Activated CD8-positive, alpha-beta memory T cell treated with anti-CD3 and anti-CD28 coated beads, Interleukin-2, amount 50 U/mL, for 4 hours (primary cell): ENCODE results near the gene GALNT5.
"Not testable (repeated sequence)": the region's sequence is repeated elsewhere in the genome, so short reads cannot be mapped to it uniquely, and the experiment has no call there.

Experiments
- DNase-seq: peaks from one replicate; pipeline ENCODE4 v3.0.0-alpha.2; 2020

GALNT5 gene

DNA sequence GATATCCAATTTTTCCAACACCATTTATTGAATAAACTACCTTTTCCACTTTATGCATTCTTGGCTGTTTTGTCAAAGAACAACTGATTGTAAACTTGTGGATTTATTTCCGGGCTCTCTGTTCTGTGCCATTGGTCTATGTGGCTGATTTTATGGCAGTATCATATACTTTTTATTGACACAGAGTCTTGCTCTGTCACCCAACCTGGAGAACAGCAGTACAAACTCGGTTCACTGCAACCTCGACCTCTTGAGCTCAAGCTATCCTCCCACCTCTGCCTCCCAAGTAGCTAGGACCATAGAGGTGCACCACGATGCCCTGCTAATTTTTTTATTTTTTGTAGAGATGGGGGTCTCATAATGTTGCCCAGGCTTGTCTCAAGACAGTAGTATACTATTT lies 6.7 kb upstream of the GALNT5 start:
- DNase-seq, result no peak

DNA sequence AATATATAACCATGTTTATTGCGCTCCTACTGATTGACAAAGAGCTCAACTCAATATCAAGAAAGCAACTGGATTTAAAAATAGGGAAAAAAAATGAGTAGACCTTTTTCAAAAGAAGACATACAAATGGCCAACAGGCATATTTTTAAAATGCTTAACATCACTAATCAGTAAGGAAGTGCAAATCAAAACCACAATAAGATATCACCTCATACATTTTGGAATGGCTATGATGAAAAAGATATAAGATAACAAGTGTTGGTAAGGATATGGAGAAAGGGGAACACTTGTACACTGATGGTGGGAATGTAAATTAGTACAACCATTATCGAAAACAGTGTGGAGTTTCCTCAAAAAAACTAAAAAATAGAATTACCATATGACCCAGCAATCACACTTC lies 5.6 kb upstream of the GALNT5 start:
- DNase-seq, result no peak

DNA sequence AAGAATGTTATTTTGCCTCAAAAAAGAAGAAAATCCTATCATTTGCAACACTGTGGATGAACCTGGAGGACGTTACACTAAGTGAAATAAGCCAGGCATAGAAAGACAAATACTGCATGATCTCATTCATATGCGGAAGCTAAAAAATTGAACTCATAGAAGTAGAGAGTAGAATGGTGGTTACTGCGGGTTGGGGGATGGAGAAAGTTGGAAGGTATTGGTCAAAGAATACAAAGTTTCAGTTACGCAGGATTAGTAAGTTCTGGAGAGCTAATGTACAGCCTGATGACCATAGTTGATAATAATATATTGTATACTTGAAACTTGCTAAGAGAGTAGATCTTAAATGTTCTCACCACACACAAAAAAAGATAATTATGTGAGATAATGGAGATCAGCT lies 5.0 kb upstream of the GALNT5 start:
- no peak for DNase-seq

DNA sequence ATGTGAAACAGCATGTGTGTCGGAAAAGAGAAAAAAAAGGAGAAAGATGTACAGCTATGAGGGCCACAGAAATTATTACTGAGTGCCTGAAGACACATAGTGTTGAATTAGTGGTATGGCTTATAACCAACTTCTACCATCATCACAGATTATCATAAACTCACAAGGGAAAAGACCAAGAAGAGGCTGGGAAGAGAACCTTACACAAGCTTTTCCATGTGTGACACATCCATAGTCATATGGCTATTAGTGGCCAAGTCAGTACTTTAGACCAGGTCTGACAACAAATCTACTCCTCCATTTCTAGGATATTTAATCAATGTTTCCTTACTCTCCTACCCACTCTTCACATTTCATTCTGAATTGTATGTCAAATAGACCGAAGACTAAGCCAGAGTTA lies 3.5 kb upstream of the GALNT5 start:
- DNase-seq, result no peak

DNA sequence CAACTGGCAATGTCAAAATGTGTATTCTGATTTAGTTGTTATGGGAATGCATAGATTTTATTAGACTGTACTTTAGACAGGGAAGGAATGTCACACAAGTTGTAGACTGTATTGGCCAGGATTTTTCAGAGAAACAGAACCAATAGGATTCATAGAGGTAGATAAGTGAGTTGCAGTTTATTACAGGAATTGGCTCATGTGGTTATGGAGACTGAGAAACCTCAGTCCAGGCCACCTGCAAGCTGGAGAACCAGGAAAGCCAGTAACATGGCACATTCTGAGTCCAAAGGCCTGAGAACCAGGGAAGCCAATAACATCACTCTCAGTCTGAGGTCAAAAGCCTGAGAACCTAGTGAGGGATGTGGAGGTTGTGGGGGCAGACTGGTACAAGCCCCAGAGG lies 1.8 kb upstream of the GALNT5 start:
- DNase-seq, result no peak

DNA sequence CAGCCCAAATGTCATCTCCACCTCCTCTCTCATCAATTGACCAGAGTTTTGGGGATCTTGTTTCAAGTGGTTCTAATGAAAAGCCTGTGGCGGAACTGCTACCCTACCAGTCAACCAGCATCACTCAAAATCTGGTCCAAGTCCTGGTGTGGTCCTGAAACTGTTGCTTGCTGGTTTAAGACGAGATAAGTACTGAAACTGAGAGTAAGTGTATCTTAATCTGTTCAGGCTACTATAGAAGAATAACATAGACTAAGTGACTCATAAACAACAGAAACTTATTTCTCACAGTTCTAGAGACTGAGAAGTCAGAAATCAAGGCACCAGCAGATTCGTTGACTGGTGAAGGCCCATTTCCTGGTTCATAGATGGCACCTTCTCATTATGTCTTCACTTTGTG lies 879 bp upstream of the GALNT5 start:
- no peak for DNase-seq

DNA sequence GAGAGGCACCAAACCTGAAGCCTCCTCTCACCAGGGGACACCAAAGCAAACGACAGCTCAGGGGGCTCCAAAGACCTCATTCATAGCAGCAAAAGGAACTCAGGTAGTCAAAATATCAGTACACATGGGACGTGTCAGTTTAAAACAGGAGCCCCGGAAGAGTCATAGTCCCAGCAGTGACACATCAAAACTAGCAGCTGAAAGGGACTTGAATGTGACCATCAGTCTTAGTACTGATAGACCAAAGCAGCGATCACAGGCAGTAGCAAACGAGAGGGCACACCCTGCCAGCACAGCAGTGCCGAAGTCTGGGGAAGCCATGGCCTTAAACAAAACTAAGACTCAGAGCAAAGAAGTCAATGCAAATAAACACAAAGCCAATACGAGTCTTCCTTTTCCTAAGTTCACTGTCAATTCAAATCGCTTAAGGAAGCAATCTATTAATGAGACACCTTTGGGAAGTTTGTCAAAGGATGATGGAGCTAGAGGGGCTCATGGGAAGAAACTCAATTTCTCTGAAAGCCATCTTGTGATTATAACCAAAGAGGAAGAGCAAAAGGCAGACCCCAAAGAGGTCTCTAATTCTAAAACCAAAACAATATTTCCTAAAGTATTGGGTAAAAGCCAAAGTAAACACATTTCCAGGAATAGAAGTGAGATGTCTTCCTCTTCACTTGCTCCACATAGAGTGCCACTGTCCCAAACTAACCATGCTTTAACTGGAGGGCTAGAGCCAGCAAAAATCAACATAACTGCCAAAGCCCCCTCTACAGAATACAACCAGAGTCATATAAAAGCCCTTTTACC lies 1.2 kb downstream of the GALNT5 start:
- no peak for DNase-seq

DNA sequence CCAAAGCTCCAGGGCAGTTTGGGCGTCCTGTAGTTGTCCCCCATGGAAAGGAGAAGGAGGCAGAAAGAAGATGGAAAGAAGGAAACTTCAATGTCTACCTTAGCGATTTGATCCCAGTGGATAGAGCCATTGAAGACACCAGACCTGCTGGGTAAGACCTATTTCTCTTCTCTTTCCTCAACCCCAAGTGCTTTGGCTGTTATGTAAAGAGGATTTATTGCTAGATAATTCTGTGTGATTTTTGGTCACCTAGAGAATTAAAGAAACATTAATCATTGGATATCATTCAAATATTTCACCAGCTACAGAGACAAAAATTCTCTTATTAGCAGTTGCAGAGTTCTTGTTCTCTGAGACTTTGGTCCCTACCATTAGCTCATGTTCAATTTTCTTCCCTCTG lies 1.9 kb downstream of the GALNT5 start:
- no peak for DNase-seq

DNA sequence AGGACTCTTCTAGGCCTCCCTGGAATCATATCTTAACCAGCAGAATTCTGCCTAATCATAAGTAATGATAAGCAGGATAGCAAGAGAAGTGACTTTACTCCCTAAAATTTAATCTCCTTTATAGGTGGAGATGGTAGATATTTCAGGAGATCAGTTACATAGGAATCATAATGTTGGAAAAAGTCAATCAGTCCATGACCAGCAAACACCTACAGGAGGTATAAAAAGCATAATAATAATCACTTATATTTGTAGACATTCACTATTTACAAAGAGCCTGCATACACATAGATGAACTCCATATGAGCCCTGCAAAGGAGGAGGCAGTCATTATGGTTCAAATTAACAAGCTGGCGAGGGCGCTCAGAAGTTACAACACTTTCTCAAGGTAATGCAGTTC lies 2.5 kb downstream of the GALNT5 start:
- no peak for DNase-seq

DNA sequence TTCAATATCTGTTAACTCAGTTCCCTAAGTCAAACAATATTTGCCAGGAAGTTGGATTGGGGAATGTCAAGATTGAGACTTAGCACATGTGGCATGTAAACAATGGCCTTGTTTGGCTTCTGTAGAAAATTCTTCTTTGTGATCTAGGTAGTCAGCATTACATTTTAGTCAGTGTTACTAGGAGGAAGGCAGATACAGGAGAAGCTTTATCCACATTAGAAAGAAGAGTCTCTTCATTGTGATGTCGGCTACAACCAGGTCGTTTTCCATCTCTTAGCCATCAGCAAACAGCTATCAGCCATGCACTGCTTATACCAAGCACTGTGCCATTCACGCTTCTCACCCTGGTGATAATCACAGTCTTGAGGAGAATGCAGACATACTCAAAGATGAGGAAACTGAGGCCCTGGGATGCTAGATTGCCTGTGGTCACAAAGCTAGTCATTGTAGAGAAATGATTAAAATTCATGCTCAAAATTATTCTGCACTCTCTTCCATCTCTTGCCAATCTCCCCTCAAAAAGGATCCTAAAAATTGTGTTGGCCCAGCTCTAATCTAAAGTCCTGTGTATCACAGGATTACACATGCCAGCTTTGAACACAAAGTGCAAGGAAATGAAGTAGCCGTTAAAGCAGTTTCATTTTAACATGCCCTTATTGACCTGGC lies 3.2 kb downstream of the GALNT5 start:
- no peak for DNase-seq

DNA sequence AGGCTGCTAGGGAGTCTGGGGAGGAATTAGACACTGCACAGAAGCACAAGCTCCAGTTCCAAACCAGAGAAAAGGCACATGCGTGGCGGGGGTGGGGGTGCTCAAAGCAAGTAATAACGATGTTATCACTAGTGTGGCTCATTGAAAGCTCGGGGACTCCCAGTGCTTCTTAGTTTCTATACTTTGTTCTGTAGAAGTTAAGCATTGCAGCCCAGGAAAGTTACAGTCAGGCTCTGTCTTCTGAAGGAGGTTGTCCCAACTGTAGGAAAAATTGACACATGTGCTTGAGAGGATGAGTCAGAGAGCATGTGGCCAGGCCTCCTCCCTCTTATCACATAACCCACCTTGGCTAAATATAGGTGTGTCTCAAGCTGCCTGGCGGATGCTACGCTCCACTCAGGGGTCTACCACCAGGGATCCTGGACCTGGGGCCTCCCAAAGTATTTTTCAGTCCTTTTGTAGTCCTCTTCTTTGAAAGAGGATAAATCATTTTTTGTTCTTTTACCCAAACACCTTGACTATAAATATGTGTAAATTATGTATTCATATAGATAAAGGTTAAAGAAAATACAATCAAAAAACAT lies 3.8 kb downstream of the GALNT5 start:
- DNase-seq, result peak; percentile 37

DNA sequence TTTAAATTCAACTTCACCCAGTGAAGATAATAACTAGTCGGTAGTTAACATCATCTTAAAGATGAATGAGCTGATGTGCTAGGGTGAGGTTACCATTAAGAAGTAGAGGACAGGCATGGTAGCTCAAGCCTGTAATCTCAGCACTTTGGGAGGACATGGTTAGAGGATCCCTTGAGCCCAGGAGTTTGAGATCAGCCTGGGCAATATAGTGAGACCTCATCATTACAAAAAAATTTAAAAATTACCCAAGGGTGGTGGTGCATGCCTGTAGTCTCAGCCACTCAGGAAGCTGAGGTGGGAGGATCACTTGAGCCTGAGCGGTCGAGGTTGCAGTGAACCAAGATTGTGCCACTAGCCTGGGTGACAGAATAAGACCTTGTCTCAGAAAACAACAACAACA lies 4.7 kb downstream of the GALNT5 start:
- DNase-seq, result no peak

DNA sequence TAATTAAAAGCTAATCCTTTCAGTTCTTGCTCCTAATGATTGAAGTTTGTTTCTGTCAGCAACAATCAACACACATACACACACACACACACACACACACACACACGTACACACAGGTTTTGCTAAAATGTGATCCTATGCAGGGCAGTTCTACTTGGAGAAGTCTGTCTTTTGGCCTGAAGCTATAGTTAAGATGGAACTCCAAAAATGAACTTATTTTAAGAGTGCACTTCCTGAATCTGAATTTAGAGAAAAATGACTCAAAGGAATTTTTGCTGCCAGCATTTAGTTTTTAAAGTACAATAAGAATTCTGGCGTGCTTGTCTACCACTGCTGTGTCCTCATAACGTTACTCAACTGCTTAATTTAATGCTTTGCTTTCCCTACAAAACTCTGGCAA lies 6.6 kb downstream of the GALNT5 start:
- DNase-seq, result no peak

DNA sequence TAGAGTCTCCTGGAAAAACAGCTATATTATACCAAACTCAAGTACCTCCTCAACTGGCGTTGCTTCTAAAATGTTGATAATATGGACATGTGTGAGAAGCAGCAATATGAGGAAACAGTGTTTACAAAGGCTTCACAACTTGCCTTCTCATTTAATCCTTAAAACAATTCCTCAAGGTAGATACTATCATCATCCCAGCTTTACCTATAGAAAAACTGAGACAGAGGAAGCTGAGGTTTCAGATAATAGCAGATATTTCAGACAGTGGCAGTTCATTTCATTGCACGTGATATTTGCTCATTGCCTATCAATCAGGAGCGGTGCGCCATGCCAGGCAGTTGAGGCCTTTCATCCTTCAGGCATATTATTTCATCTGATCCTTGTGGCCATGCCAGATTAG lies 8.3 kb downstream of the GALNT5 start:
- DNase-seq, result no peak

DNA sequence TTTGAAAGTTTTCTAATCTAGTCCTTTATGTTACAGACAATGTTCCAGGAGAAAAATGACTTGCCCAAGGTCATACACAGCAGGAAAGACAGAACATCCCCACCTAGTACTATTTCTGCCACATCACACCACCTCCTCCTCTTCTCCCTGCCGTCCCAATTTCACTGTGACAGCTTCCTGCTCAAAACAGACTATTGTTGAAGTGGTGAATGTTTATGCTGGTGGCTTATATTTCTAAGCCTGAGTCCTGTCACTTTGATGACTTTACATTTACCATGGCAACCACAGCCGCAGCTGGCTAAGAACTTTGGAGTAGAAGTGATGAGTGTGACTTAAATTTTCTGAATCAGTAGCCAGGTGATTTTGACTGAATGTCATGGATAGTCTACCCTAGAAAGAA lies 10.0 kb downstream of the GALNT5 start:
- DNase-seq, result no peak

DNA sequence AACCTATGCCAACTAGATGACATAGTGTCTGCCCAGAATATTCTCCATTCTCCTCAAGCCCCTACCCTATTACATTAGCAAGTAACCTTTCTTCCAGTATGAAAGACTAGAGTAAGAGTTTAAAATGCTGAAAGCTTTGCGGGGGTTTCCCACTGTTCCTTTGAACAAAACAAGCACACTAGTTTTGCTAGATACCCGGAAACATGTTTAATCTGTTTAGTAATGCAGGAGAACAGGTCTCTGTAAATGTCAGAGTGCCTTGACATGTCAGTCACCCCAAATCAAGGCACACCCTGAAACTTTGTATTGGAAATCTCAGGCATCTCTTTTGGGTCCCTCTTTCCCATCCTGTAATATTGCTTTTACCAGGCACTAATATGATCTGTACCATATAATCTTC lies 11.6 kb downstream of the GALNT5 start:
- DNase-seq, result no peak

DNA sequence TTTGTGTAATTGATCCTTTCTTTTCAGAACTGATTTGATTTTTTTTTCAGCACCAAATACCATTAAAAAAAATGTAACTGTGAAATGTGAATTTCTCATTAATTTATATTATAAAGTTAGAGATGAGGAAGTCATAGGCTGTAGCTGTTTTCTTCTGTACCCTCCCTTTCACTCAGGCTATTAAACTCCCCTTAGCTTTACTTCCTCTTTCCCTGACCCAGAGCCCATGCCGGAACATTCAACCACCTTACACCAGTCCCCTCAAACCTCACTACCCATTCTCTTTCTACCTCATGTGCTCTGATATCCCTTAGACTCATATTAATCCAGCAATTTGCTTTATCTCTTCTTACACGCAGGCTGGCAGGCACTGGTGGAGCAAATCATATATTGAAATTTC lies 12.4 kb downstream of the GALNT5 start:
- no peak for DNase-seq

DNA sequence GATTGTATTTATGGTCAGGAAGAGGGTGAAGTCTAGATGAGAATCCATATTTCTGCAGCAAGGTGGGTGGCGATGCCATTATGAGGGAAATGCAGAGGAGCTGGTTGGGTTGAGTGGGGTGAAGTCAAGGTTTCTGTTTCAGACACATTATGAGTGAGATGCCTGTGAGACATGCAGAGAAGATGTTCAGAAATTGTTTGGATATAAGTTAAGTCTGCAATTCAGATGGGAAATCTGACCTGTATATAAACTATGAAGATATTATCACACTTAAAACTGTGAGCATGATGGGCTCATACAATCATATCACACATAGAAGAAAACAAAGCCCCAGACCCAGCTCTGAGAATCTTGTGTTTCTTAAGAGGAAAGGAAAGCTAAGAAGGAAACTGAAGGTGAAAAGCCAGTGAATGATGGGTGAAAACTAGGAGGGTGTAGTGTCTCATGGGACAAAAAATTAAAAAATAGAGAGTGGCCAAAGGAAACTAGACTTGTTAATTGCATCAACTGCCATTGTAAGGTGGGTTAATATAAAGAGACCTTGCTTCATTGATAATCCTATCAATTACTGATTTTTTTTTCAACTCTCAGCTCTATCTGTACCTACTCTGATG lies 14.2 kb downstream of the GALNT5 start:
- DNase-seq, result no peak

DNA sequence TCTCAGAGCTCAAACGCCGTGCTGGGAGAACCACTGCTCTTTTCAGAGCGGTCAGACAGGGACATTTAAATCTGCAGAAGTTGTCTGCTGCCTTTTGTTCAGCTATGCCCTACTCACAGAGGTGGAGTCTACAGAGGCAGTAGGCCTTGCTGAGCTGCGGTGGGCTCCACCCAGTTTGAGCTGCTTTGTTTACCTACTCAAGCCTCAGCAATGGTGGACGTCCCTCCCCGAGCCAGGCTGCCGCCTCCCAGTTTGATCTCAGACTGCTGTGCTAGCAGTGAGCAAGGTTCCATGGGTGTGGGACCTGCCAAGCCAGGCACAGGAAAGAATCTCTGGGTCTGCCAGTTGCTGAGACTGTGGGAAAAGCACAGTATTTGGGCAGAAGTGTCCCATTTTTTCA lies 21.8 kb downstream of the GALNT5 start:
- not testable (repeated sequence) for DNase-seq

DNA sequence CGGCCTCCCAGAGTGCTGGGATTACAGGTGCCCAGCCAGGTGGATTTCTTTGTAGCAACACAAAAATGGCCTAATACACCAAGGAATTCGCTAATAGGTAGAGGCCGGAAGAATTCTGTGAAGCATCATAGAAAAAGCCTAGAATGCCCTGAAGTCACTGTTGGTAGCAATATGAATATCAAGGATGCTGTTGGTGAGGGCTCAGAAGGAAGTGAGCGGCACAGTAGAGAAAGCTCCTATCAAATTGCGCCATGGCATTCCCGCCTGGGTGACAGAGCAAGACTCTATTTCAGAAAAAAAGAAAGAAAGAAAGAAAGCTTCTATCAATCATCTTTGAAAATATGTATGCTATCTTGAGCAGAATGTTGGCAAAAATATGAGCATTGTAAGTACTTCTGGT lies 23.8 kb downstream of the GALNT5 start:
- no peak for DNase-seq

DNA sequence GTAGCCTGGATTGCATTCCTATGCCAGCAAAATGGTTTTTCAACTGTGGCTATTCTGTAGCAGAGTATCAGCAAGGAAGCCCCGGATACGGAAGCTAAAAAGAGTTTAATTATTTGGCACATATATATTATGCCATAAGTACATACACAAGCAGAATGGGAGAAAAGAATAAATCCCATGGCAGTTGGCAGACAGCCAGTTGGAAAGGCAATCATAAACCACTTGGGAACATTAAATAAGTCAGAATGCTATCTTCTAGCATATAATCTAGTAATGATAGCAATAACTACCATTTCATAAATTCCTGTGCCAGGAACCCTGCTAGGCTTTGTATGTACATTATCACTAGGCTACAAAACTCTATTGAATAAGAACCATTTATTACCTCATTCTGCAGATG lies 26.0 kb downstream of the GALNT5 start:
- no peak for DNase-seq

DNA sequence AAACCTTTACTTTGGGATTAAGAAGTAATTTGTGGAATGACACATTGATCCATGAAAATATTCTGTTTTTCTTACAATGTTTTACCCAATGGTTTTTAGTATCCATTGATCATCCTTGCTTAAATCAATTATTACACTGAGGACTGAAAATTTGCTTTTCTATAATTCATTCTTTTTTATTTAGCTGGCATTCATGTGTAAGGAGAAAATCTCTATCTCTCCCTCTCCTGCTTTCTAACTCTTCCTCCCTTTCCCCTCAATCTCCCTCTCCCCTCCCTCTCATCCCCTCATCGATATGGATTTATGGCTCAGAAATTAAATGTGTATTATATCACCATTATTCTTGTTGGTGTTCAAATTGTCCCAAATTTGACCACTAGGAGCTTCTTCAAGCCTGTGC lies 29.7 kb downstream of the GALNT5 start:
- DNase-seq, result no peak

DNA sequence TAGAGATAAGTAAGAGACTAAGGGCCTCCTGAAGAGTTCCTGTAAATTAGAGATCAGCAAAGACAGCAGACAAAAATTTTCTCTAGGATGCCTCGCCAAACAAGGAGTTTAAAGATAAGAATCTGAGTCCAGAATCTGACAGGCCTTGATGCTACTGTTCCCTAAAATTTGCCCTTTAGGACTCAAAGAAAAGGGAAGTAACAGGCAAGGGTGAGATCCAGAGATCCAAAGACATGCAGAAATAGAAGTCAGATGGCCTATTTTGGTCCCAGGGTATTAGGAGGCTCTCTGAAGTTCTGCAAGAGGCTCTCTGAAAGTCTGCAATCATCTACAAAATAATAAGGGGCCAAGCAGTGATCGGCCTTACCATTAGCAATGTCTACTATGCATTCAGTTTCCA lies 33.0 kb downstream of the GALNT5 start:
- DNase-seq, result no peak

DNA sequence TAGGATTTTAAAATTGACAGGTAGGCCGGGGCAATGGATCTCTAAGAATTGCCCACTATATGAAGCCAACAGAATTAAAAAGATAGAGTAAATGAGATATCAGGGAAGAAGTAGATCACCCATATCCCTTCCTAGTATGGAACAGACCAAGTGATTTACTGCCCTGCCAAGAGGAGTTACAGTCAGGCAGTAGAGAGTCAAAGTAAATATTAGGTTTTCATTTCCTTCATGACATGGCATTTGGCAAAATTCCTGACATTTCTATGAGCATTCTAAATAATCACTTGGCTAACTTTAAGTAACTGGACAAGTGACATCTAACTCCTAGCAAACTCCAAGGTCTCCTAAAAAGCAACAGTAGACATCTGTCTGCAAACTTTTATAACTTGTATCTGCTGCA lies 33.5 kb downstream of the GALNT5 start:
- no peak for DNase-seq
